Gastroesophageal sphincter (tissue), 4 donors: Measurements from ENCODE around the gene LATS2. TPM values are rescaled to one million over a fixed set of nuclear protein-coding genes. Genes with fewer than 3 reads are reported as not detected.

Experiments used
- ATAC-seq: fragments of 150-250 bp; one replicate; pipeline ENCODE4 v1.9.1; 2016; ENCODE audit warnings: mild to moderate bottlenecking, moderate library complexity
- H3K27ac ChIP-seq, 4 donors: fragments of 200-600 bp; sonication (generic) in 3 of 4; 1 replicate in 3 of 4; 2 replicates in 1 of 4; pipeline ENCODE4 v1.5.1; 2016 to 2019
- H3K27me3 ChIP-seq: fragments of 200-600 bp; sonication (generic); one replicate; pipeline ENCODE4 v1.5.1; 2019
- H3K36me3 ChIP-seq, 2 donors: fragments of 200-600 bp; sonication (generic); one replicate each; pipeline ENCODE4 v1.5.1; 2019; ENCODE audit warnings: control low read depth in 1 of 2
- H3K4me1 ChIP-seq, 3 donors: fragments of 200-600 bp; sonication (generic); 1 replicate in 2 of 3; 2 replicates in 1 of 3; pipeline ENCODE4 v1.5.1; 2016 to 2019; ENCODE audit warnings: control low read depth in 2 of 3
- H3K4me3 ChIP-seq, 2 donors: fragments of 200-600 bp; sonication (generic); one replicate each; pipeline ENCODE4 v1.5.1; 2019; ENCODE audit warnings: mild to moderate bottlenecking in 1 of 2, moderate library complexity in 1 of 2
- H3K9me3 ChIP-seq, 3 donors: fragments of 200-600 bp; sonication (generic); one replicate each; pipeline ENCODE4 v1.5.1; 2017 to 2019; ENCODE audit warnings: control low read depth in 2 of 3
- EP300 ChIP-seq: sonication (generic); formaldehyde crosslinking; IDR thresholded peaks from one replicate; pipeline ENCODE4 v1.6.1; 2017; ENCODE audit warnings: antibody characterized with exemption, mild to moderate bottlenecking
- POLR2A ChIP-seq, 2 donors: fragments of 450-650 bp; IDR thresholded peaks; one replicate each; pipeline ENCODE4 v1.6.1; 2017; ENCODE audit warnings: antibody characterized with exemption in 2 of 2, mild to moderate bottlenecking in 2 of 2, moderate library complexity in 1 of 2
- POLR2AphosphoS5 ChIP-seq: sonication (generic); formaldehyde crosslinking; IDR thresholded peaks from one replicate; pipeline ENCODE4 v1.6.1; 2017; ENCODE audit warnings: antibody characterized with exemption
- WGBS, 2 donors: methylation state at CpG; one replicate each; pipeline ENCODE4 v1.1.5; 2018; ENCODE audit warnings: low coverage in 1 of 2; 5-methylcytosine and 5-hydroxymethylcytosine counted together
- total RNA-seq, 4 donors: library from RNA; depleted of rRNA; stranded (reverse); fragments of >200 nt; gene quantifications; one replicate each; pipeline ENCODE4 v1.1.0, GENCODE V29; 2016
- TF ChIP-seq, protein P1 (sequence below), 4 experiments: fragments of 200-600 bp in 2 of 4; fragments of 450-650 bp in 2 of 4; sonication (generic) in 1 of 4; IDR thresholded peaks; one replicate each; pipeline ENCODE4 v1.5.1; 2017 to 2019; ENCODE audit warnings: antibody characterized with exemption in 4 of 4, mild to moderate bottlenecking in 2 of 4, moderate library complexity in 2 of 4

LATS2 gene
- total RNA-seq, result 10 to 100 TPM; 42.2 to 95.4 (median 56.5) TPM

- TF ChIP-seq EP300, result no peak
- peak; percentile 97 for TF ChIP-seq POLR2AphosphoS5
- peak; percentile 97 for TF ChIP-seq POLR2A (IDR thresholded peaks at IDR 0.05)
- TF ChIP-seq, protein P1, sequence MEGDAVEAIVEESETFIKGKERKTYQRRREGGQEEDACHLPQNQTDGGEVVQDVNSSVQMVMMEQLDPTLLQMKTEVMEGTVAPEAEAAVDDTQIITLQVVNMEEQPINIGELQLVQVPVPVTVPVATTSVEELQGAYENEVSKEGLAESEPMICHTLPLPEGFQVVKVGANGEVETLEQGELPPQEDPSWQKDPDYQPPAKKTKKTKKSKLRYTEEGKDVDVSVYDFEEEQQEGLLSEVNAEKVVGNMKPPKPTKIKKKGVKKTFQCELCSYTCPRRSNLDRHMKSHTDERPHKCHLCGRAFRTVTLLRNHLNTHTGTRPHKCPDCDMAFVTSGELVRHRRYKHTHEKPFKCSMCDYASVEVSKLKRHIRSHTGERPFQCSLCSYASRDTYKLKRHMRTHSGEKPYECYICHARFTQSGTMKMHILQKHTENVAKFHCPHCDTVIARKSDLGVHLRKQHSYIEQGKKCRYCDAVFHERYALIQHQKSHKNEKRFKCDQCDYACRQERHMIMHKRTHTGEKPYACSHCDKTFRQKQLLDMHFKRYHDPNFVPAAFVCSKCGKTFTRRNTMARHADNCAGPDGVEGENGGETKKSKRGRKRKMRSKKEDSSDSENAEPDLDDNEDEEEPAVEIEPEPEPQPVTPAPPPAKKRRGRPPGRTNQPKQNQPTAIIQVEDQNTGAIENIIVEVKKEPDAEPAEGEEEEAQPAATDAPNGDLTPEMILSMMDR (IDR thresholded peaks at IDR 0.05), result peak in 3 of 4 experiments; percentile 44 to 77 (median 44)
- Histone ChIP-seq H3K27ac (peak within 1 kb of the TSS; percentile 100), H3K4me3 (peak within 1 kb of the TSS; percentile 97 to 99), H3K36me3 (no peaks in the 10 kb centered on the region), H3K27me3 (no peaks in the 10 kb centered on the region), H3K9me3 (no peaks in the 10 kb centered on the region), H3K4me1 (peaks cover 0 to 48% (median 20%) of the 10 kb centered on the region in 3 donors)
- peak; percentile 96 for ATAC-seq
- WGBS, 2 donors, result 0% methylated on average over 4 to 9 of the region's 96 CpGs
These were observed at the start of gene LATS2 for GRCh38 chr13:21061029-21061763. TSS of gene LATS2 (minus strand) at chr13:21061586. CDS start at chr13:21046026, 15,560 bp downstream.

DNA sequence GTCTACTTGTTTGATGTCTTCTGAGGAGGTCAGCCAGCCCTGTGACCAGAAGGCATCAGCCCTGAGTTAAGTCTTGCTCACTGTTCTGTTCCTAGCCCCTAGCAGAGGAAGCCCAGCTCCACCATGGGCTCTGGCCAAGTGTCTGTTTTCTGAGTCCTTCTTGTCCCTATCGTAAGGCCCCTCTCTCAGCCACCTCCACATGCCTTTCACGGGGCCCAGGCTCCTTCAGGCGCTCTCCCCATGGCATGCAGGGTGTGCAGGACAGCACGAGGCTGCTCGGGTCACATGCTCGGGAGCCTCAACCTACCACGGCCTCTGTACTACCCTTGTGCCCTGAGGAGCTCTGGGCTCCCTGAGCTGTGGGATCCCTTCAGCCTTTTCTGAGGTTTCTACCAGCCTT is 47.8 kb upstream of the LATS2 start:
- Histone ChIP-seq H3K27me3 (no peaks in the 10 kb centered on the region), H3K27ac (no peak overlapping the region), H3K4me3 (no peak overlapping the region), H3K4me1 (no peaks in the 10 kb centered on the region), H3K36me3 (no peaks in the 10 kb centered on the region), H3K9me3 (no peaks in the 10 kb centered on the region)
- no peak for ATAC-seq
- 89% methylated on average over 6 of the region's 7 CpGs; no CpG with 5 or more reads in 1 of the 2 donors for WGBS, 2 donors
- TF ChIP-seq POLR2A (IDR thresholded peaks at IDR 0.05) (no peak), POLR2AphosphoS5 (no peak), EP300 (no peak)
- TF ChIP-seq, protein P1 (IDR thresholded peaks at IDR 0.05), result no peak

DNA sequence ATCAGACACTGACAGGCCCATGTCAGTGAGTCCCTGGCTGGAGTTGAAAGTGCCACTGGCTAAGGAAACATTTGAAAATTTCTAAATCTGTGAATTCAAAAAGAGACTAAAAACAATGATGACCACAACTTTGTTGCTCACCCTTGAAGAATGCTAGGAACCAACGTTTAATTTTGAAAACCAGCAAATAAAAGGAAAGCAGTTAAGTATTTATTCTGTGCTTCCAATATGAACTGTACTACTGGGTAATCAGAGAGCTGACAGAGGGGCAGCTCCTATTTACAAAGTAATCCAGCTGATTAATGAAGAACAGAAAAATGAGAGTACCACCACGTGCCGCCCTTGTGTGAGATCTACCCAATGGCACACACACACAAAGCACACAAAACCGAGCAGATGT is 44.7 kb upstream of the LATS2 start:
- Histone ChIP-seq H3K9me3 (no peaks in the 10 kb centered on the region), H3K36me3 (no peaks in the 10 kb centered on the region), H3K27me3 (no peaks in the 10 kb centered on the region), H3K27ac (no peak overlapping the region), H3K4me3 (no peak overlapping the region), H3K4me1 (no peaks in the 10 kb centered on the region)
- TF ChIP-seq POLR2AphosphoS5, result no peak
- TF ChIP-seq EP300, result no peak
- TF ChIP-seq, protein P1 (IDR thresholded peaks at IDR 0.05), result no peak
- TF ChIP-seq POLR2A (IDR thresholded peaks at IDR 0.05), result no peak
- WGBS, 2 donors, result 32 to 38% methylated on average over 4 of the region's 4 CpGs
- ATAC-seq, result no peak

DNA sequence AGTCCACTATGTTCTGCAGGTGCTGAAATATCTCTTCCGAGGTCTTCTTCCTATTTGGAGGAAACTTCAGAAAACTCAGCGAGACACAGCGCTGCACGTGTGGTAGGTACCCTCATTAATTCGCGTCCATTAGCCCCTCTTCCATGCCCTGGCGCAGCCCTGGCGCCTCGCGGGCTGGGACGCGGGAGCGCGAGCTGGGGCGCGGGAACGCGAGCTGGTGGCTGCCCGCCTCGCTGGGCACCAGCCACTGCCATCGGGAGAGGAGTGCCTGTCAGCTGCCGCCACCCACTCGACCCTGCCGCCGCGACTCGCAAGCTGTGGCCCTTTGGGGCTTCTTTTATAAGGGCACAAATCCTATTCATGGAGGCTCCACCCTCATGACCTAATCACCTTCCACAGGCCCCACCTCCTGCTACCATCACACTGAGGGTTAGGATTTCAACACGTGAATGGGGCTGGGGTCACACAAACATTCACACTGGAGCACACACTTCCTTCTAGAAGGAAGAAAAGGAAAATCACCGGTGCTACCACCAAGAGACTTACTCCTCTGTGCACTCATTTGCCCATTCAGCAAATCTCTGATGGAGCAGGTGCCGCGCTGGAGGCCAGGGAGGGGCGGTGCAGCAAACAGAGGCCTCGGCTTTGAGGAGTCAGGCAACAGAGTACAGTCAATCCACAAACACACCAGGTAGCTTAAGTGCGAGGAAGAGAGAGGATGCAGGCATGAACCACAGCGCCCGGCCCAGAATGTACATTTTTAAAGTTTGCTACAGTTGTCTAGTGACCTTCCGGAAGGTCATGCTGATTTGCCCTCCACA is 43.0 kb upstream of the LATS2 start:
- WGBS, 2 donors, result 86 to 92% methylated on average over 3 to 28 of the region's 37 CpGs
- Histone ChIP-seq H3K36me3 (no peaks in the 10 kb centered on the region), H3K9me3 (no peaks in the 10 kb centered on the region), H3K4me3 (no peak overlapping the region), H3K4me1 (no peaks in the 10 kb centered on the region), H3K27ac (no peak overlapping the region), H3K27me3 (no peaks in the 10 kb centered on the region)
- TF ChIP-seq POLR2AphosphoS5, result no peak
- TF ChIP-seq, protein P1 (IDR thresholded peaks at IDR 0.05), result no peak
- no peak for TF ChIP-seq EP300
- no peak for TF ChIP-seq POLR2A (IDR thresholded peaks at IDR 0.05)
- ATAC-seq, result no peak
